ENCODE results near the gene NLGN1. TPM values are rescaled to one million over a fixed set of nuclear protein-coding genes. Genes with fewer than 3 reads are reported as not detected.

Gene NLGN1
- total and polyA plus RNA-seq, 2 of the 8 experiments (the other 6 are each of a cell fraction or from before 2014, with no cell fraction given) = 7.8 to 14.8 TPM

- no peak overlapping the region for H2BK5ac ChIP-seq (ENCODE audit: low read depth, low read length)
- H3K36me3 ChIP-seq (ENCODE audit: control insufficient read depth in 2 of 4, insufficient read depth in 4 of 4, low read length in 3 of 4) = no peaks in the 10 kb centered on the region
- H3K9me3 ChIP-seq (ENCODE audit: insufficient read depth in 2 of 2, low read depth in 1 of 2, low read length in 1 of 2) = no peaks in the 10 kb centered on the region
- no peak overlapping the region for H4K91ac ChIP-seq (replicated peaks; ENCODE audit: insufficient read length, low read length)
- DNase-seq (ENCODE audit: low read depth in 1 of 2, low spot score in 2 of 2) = no peak
- H2BK20ac ChIP-seq (ENCODE audit: low read length) = no peak overlapping the region
- H3K4ac ChIP-seq (replicated peaks; ENCODE audit: insufficient read length, low read depth, low read length) = no peak overlapping the region
- no peak overlapping the region for H2BK120ac ChIP-seq (replicated peaks; ENCODE audit: low read depth, low read length)
- no peak overlapping the region for H3K27ac ChIP-seq (ENCODE audit: low read depth, low read length)
- ChIA-PET POLR2A (ENCODE audit: partially characterized antibody) (interaction anchor here (0.7 kb wide), 1 partner anchor 52 kb away, joined by 3 read pairs; no protein-coding TSS in a partner anchor), CTCF (ENCODE audit: partially characterized antibody) (no interaction called here)
- H3K18ac ChIP-seq (ENCODE audit: extremely low read depth, low read length) = no peak overlapping the region
- no peak overlapping the region for H3K23ac ChIP-seq (ENCODE audit: insufficient read length)
- H4K8ac ChIP-seq (ENCODE audit: extremely low read depth, insufficient read depth, low read length) = no peak overlapping the region
- H3K56ac ChIP-seq (replicated peaks; ENCODE audit: insufficient read length, low read depth, low read length) = no peak overlapping the region
- H4K5ac ChIP-seq (ENCODE audit: insufficient read length, low read depth, low read length) = no peak overlapping the region
- no peaks in the 10 kb centered on the region for H3K23me2 ChIP-seq (ENCODE audit: low read depth, low read length)
- no peak overlapping the region for H2BK12ac ChIP-seq (ENCODE audit: low read depth, low read length)
- no peak overlapping the region for H2BK15ac ChIP-seq (ENCODE audit: low read length)
- H3K79me2 ChIP-seq (ENCODE audit: control insufficient read depth in 1 of 2, insufficient read depth in 2 of 2, low read length in 2 of 2) = no peaks in the 10 kb centered on the region
- no peaks in the 10 kb centered on the region for H4K20me1 ChIP-seq (replicated peaks in 1 of 2; ENCODE audit: control insufficient read depth in 1 of 2, insufficient read depth in 2 of 2, low read length in 2 of 2)
- 95% methylated on average over 1 of the region's 1 CpG; no CpG with 5 or more reads in 1 of the 2 experiments for WGBS, 2 experiments (ENCODE audit: extremely low coverage in 1 of 2, insufficient coverage in 1 of 2, insufficient read length in 1 of 2, insufficient replicate concordance in 2 of 2, low coverage in 1 of 2, low lambda C conversion rate in 2 of 2, missing lambda C conversion rate in 1 of 2)
- no peak overlapping the region for H2AK5ac ChIP-seq (ENCODE audit: low read depth, low read length)
- H3K9ac ChIP-seq (replicated peaks in 1 of 4; ENCODE audit: extremely low read depth in 1 of 4, low read depth in 3 of 4, low read length in 3 of 4) = no peak overlapping the region
- no peaks in the 10 kb centered on the region for H3K27me3 ChIP-seq (replicated peaks in 1 of 4; ENCODE audit: control insufficient read depth in 3 of 4, extremely low read depth in 1 of 4, insufficient read depth in 3 of 4, low read length in 3 of 4)
- H3K4me2 ChIP-seq (ENCODE audit: insufficient read depth in 1 of 2, low read depth in 2 of 2, low read length in 2 of 2) = no peak overlapping the region
- H3K4me3 ChIP-seq (ENCODE audit: extremely low read depth in 1 of 4, insufficient read depth in 2 of 4, low read depth in 3 of 4, low read length in 4 of 4) = no peak overlapping the region
- no peaks in the 10 kb centered on the region for H3K79me1 ChIP-seq (ENCODE audit: low read depth, low read length)
- H2AFZ ChIP-seq (ENCODE audit: low read length) = no peak overlapping the region
- FAIRE-seq = no peak
- H3K14ac ChIP-seq (ENCODE audit: insufficient read length) = no peak overlapping the region
- H3K4me1 ChIP-seq (replicated peaks in 1 of 4; ENCODE audit: control insufficient read depth in 3 of 4, insufficient read depth in 4 of 4, low read length in 3 of 4) = peaks cover 0 to 3% (median 0%) of the 10 kb centered on the region in 4 experiments; a peak in 1 of 7 replicates
- TF ChIP-seq JUND (IDR thresholded peaks at IDR 0.05; ENCODE audit: low read length) = no peak
- TF ChIP-seq SP1 (IDR thresholded peaks at IDR 0.05; ENCODE audit: low read depth, low read length) = no peak
- no peak for TF ChIP-seq MAFK (IDR thresholded peaks at IDR 0.05; ENCODE audit: low read depth, low read length)
- no peak for TF ChIP-seq GTF2F1 (IDR thresholded peaks at IDR 0.05; ENCODE audit: borderline replicate concordance, low read depth, low read length)
- TF ChIP-seq SRF (IDR thresholded peaks at IDR 0.05; ENCODE audit: low read depth, low read length) = no peak
- TF ChIP-seq NANOG (IDR thresholded peaks at IDR 0.05; ENCODE audit: insufficient read depth, low read depth, low read length, poor library complexity, severe bottlenecking) = no peak
- no peak for TF ChIP-seq SP2 (IDR thresholded peaks at IDR 0.05; ENCODE audit: low read length)
- TF ChIP-seq CBX8 (IDR thresholded peaks at IDR 0.05; ENCODE audit: borderline replicate concordance, low read depth, low read length) = no peak
- TF ChIP-seq E2F6 (IDR thresholded peaks at IDR 0.05) = no peak
- no peak for TF ChIP-seq FOSL1 (IDR thresholded peaks at IDR 0.05; ENCODE audit: insufficient read depth, low read depth, low read length)
- no peak for TF ChIP-seq EGR1 (IDR thresholded peaks at IDR 0.05; ENCODE audit: borderline replicate concordance, low read depth, low read length)
- TF ChIP-seq CHD1 (IDR thresholded peaks at IDR 0.05; ENCODE audit: low read depth, low read length) = no peak
- TF ChIP-seq KDM5A (IDR thresholded peaks at IDR 0.05; ENCODE audit: low read length) = no peak
These were observed 854.1 kb downstream of the NLGN1 start for GRCh38 chr3:174251681-174252080.
